Heart right ventricle (tissue), 16 donors: ENCODE data around the gene CACNA2D1. TPM values are rescaled to one million over a fixed set of nuclear protein-coding genes. Genes with fewer than 3 reads are reported as not detected.

Experiments used
- ATAC-seq, 8 donors: fragments of 200-7000 bp; cut with Tn5 transposase; one replicate each; pipeline ENCODE4 v1.9.1; 2020; ENCODE audit warnings: mild to moderate bottlenecking in 8 of 8, moderate library complexity in 8 of 8, moderate number of reproducible peaks in 1 of 8
- DNase-seq, 2 donors: peaks; one replicate each; pipeline ENCODE4 v3.0.0-alpha.2; 2020
- H3K27ac ChIP-seq, 10 donors: fragments of 200-600 bp; sonication (generic) in 2 of 10; one replicate each; pipeline versions ENCODE4 v1.5.0 to v1.8.0; 2020 to 2022; ENCODE audit warnings: mild to moderate bottlenecking in 3 of 10
- H3K27me3 ChIP-seq, 7 donors: fragments of 200-600 bp; one replicate each; pipeline ENCODE4 v1.8.0; 2021 to 2022; ENCODE audit warnings: mild to moderate bottlenecking in 2 of 7
- H3K36me3 ChIP-seq, 9 donors: fragments of 200-600 bp; sonication (generic) in 1 of 9; one replicate each; pipeline versions ENCODE4 v1.5.0 to v1.8.0; 2020 to 2022; ENCODE audit warnings: mild to moderate bottlenecking in 2 of 9
- H3K4me1 ChIP-seq, 9 donors: fragments of 200-600 bp; sonication (generic) in 1 of 9; one replicate each; pipeline versions ENCODE4 v1.5.0 to v1.8.0; 2020 to 2022; ENCODE audit warnings: mild to moderate bottlenecking in 4 of 9
- H3K4me3 ChIP-seq, 10 donors: fragments of 200-600 bp; sonication (generic) in 2 of 10; one replicate each; pipeline versions ENCODE4 v1.5.0 to v1.8.0; 2020 to 2022; ENCODE audit warnings: mild to moderate bottlenecking in 7 of 10, moderate library complexity in 2 of 10
- H3K9me3 ChIP-seq, 11 donors: fragments of 200-600 bp in 10 of 11; sonication (generic) in 2 of 11; one replicate each; pipeline versions ENCODE4 v1.5.0 to v1.8.0; 2013 to 2022; ENCODE audit warnings: mild to moderate bottlenecking in 2 of 11, control low read depth in 1 of 11, moderate library complexity in 1 of 11
- CTCF ChIP-seq, 9 donors: fragments of 200-600 bp; sonication (generic) in 2 of 9; IDR thresholded peaks; one replicate each; pipeline versions ENCODE4 v1.5.0 to v1.8.0; 2021 to 2022; ENCODE audit warnings: antibody characterized with exemption in 9 of 9, mild to moderate bottlenecking in 5 of 9, moderate library complexity in 1 of 9
- WGBS, 2 donors: extraction: QIAGEN DNeasy Blood & Tissue Kit; methylation state at CpG; one replicate each; pipeline ENCODE4 v1.1.7; 2013; ENCODE audit warnings: inconsistent platforms in 1 of 2; 5-methylcytosine and 5-hydroxymethylcytosine counted together
- intact Hi-C, 10 donors: fragments of 100-400 bp; cut with DNase I; formaldehyde crosslinking; loops; one replicate each; pipeline versions ENCODE4 v1.11.1 to v1.14.2; 2022
- polyA plus RNA-seq, 2 donors: library from polyadenylated mRNA; stranded (reverse); fragments of 200-250 nt; gene quantifications; one replicate each; pipeline ENCODE4 v1.2.3, GENCODE V29; 2013
- total RNA-seq, 10 donors: library from RNA; stranded (reverse); fragmentation: NEBNext Ultra II Directional in 3 of 10; extraction: Animal tissue kit (Norgen Biotek cat#: 25700) in 3 of 10; gene quantifications; one replicate each; pipeline versions ENCODE4 v1.2.1 to v1.2.4, GENCODE V29; 2021 to 2023
- donor health status: Arrhythmogenic right ventricular cardiomyopathy.
- donor health status: ischemic (EF 13 %, LVEDD 7.1; RV severe dilation, severe dysfunction).
- donor health status: healthy with polysubstance abuse.
- donor health status: DM: no; HTN: yes; CAD: no.
- donor health status: DM: no; HTN: no; CAD: no.
- donor health status: ischemic (EF 25% LVEDD 6.9; RV normal size, moderate dysfunction).
- donor health status: ischemic (EF 25% LVEDD 5.7; RV mildly dilated, moderate dysfunction).
- donor health status: healthy.
- donor health status: DM: yes; HTN: yes; CAD: no.
- donor health status: Ischemic cardiomyopathy.
- donor health status: ischemic (EF 35%, LVEDD 5.7; RV mildly dilated, moderate dysfunction).
- donor health status: nonischemic (EF 11% LVEDD 7.7; RV severe dilation, severe dysfunction).
- donor health status: DM: yes; HTN: yes; CAD: no.
- donor health status: PGD.
- donor health status: ischemic (EF 29% LVEDD 5.4; RV normal size, mild dysfunction).
- donor health status: nonischemic (EF 23%, LVEDD 6.1; RV moderate dilation, normal function).

CACNA2D1 gene
- total and polyA plus RNA-seq, 12 donors: 7.0 to 131 (median 69.3) TPM

DNA sequence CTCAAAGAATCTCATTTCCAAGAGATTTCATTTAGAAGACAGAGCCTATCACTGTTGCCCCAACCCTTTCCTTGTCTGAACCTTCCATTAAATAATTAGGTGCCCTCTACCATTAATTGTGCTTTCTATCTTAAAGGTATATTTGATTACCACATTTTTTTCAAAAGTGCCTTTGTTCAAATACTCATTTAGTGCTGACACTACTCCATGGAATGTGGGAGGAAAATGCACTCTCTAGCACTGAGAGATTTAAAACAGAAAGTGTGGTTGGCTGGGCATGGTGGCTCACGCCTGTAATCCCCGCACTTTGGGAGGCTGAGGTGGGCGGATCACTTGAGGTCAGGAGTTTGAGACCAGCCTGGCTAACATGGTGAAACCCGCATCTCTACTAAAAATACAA, 119.8 kb downstream of the CACNA2D1 start:
- 97 to 98% methylated on average over 4 of the region's 4 CpGs for WGBS, 2 donors
- ATAC-seq (no peak), DNase-seq (no peak)
- Histone ChIP-seq H3K9me3 (no peaks in the 10 kb centered on the region), H3K27me3 (no peaks in the 10 kb centered on the region), H3K27ac (no peak overlapping the region), H3K36me3 (no peaks in the 10 kb centered on the region), H3K4me1 (peaks cover 0 to 19% (median 12%) of the 10 kb centered on the region in 9 donors), H3K4me3 (no peak overlapping the region)
- intact Hi-C loops: no loop called here
- TF ChIP-seq CTCF (IDR thresholded peaks at IDR 0.05): no peak

DNA sequence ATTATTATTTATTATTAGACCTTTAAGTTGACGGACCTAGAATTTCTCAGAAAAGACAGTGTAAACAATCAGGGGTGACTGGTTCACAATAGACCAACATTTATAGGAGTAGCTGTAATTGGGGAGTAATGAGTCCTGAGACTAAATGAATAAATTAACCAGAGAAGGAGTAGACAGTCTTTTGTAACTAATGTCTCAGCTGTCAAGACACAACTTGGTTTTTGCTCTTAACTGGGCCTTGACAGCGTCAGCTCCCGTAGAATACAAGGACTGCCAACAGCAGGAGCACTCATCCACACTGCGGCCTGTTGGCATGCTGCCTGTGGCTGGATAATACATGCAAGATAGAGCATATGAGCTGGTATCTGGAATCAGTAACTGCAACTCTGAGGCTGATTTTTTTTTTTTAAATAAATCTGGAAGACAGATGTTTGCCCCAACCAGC, 123.9 kb downstream of the CACNA2D1 start:
- no peaks in the 10 kb centered on the region for H3K27me3 ChIP-seq
- peak; percentile 84 to 85 for DNase-seq
- no peak for TF ChIP-seq CTCF (IDR thresholded peaks at IDR 0.05)
- H3K4me1 ChIP-seq: peaks cover 0 to 54% (median 37%) of the 10 kb centered on the region in 9 donors
- intact Hi-C loops: no loop called here
- H3K4me3 ChIP-seq: no peak overlapping the region
- H3K9me3 ChIP-seq: no peaks in the 10 kb centered on the region
- peak overlapping the region in 9 of 10 donors; percentile 4 to 73 (median 65) for H3K27ac ChIP-seq
- peak; percentile 85 to 97 (median 93) for ATAC-seq
- H3K36me3 ChIP-seq: no peaks in the 10 kb centered on the region
- 27 to 41% methylated on average over 4 of the region's 4 CpGs for WGBS, 2 donors

- no peaks in the 10 kb centered on the region for H3K27me3 ChIP-seq
- no peak for DNase-seq
- ATAC-seq: peak in 2 of 8 donors; percentile 46 to 47
- intact Hi-C loops: no loop called here
- H3K9me3 ChIP-seq: no peaks in the 10 kb centered on the region
- H3K4me3 ChIP-seq: no peak overlapping the region
- peaks cover 0 to 64% (median 43%) of the 10 kb centered on the region in 9 donors for H3K4me1 ChIP-seq
- no peak for TF ChIP-seq CTCF (IDR thresholded peaks at IDR 0.05)
- H3K36me3 ChIP-seq: no peaks in the 10 kb centered on the region
- H3K27ac ChIP-seq: peak overlapping the region in 5 of 10 donors; percentile 14 to 73 (median 67)
Observed at GRCh38 chr7:82318786-82319185, 124.8 kb downstream of the CACNA2D1 start.

- Histone ChIP-seq H3K9me3 (no peaks in the 10 kb centered on the region), H3K4me3 (no peak overlapping the region), H3K36me3 (no peaks in the 10 kb centered on the region), H3K4me1 (peaks cover 0 to 70% (median 43%) of the 10 kb centered on the region in 9 donors), H3K27ac (peak overlapping the region in 5 of 10 donors; percentile 27 to 67 (median 53)), H3K27me3 (no peaks in the 10 kb centered on the region)
- ATAC-seq (no peak), DNase-seq (no peak)
- WGBS, 2 donors: 73 to 76% methylated on average over 2 of the region's 2 CpGs
- intact Hi-C loops: no loop called here
- TF ChIP-seq CTCF (IDR thresholded peaks at IDR 0.05): no peak
Observed at GRCh38 chr7:82317760-82318159, 125.8 kb downstream of the CACNA2D1 start.
